Cardiac fibroblast (primary cell): ENCODE results near the gene TOMM34.
A peak's percentile ranks its signal among the peaks of the same experiment; 100 is the strongest.

Experiments used
- DNase-seq, 2 donors: peaks; one replicate each; pipeline versions ENCODE4 v3.0.0 to v3.0.0-alpha.2; 2010; ENCODE audit warnings: low read depth in 2 of 2
- H3K4me3 ChIP-seq, 2 donors: replicated peaks in 1 of 2; 1 replicate in 1 of 2; 2 replicates in 1 of 2; pipeline ENCODE4 v1.5.1; 2011; ENCODE audit warnings: low read depth in 2 of 2, low read length in 2 of 2, mild to moderate bottlenecking in 2 of 2, moderate library complexity in 1 of 2
- CTCF ChIP-seq: IDR thresholded peaks from one replicate; pipeline ENCODE4 v1.5.1; 2011; ENCODE audit warnings: low read depth, mild to moderate bottlenecking, low read length, inconsistent platforms

Gene TOMM34

GRCh38 chr20:44910690-44911262, 49.4 kb downstream of the TOMM34 start:
- H3K4me3 ChIP-seq: peak overlapping the region; percentile 71 to 74
- TF ChIP-seq CTCF: no peak
- no peak for DNase-seq

- no peak for TF ChIP-seq CTCF
- peak; percentile 61 to 72 for DNase-seq
- peak within 1 kb of the TSS; percentile 71 to 74 for H3K4me3 ChIP-seq
Measured at GRCh38 chr20:44909872-44910689, 50.1 kb downstream of the TOMM34 start, which contains the start of gene PABPC1L. Gene PABPC1L (plus strand): TSS chr20:44910060. CDS start chr20:44910144, 84 bp downstream.

GRCh38 chr20:44908987-44909871, 51.0 kb downstream of the TOMM34 start:
- no peak for DNase-seq
- peak overlapping the region; percentile 71 to 74 for H3K4me3 ChIP-seq
- no peak for TF ChIP-seq CTCF

GRCh38 chr20:44904377-44904776, 55.8 kb downstream of the TOMM34 start:
- no peak for DNase-seq
- no peak for TF ChIP-seq CTCF
- no peak overlapping the region for H3K4me3 ChIP-seq

- TF ChIP-seq CTCF: no peak
- DNase-seq: peak in 1 of 2 donors; percentile 56
- no peak overlapping the region for H3K4me3 ChIP-seq
Measured at GRCh38 chr20:44901974-44902373, 58.2 kb downstream of the TOMM34 start.

- no peak for TF ChIP-seq CTCF
- no peak for DNase-seq
- no peak overlapping the region for H3K4me3 ChIP-seq
Measured at GRCh38 chr20:44900231-44900854, 59.9 kb downstream of the TOMM34 start.
